Stimulated activated CD4-positive, alpha-beta T cell treated with anti-CD3 and anti-CD28 coated beads, Interleukin-2, amount 100 ng/mL, for 4 hours (primary cell): ENCODE data around the gene IGLL1.
"Not testable (repeated sequence)": the region's sequence is repeated elsewhere in the genome, so short reads cannot be mapped to it uniquely, and the experiment has no call there.

Experiments used
- DNase-seq: peaks from one replicate; pipeline ENCODE4 v3.0.0-alpha.2; 2020; ENCODE audit warnings: low read depth

IGLL1 gene

GRCh38 chr22:23562186-23562585, 17.9 kb downstream of the IGLL1 start:
- DNase-seq = no peak

GRCh38 chr22:23561025-23561510, 19.0 kb downstream of the IGLL1 start:
- DNase-seq = not testable (repeated sequence)

DNA sequence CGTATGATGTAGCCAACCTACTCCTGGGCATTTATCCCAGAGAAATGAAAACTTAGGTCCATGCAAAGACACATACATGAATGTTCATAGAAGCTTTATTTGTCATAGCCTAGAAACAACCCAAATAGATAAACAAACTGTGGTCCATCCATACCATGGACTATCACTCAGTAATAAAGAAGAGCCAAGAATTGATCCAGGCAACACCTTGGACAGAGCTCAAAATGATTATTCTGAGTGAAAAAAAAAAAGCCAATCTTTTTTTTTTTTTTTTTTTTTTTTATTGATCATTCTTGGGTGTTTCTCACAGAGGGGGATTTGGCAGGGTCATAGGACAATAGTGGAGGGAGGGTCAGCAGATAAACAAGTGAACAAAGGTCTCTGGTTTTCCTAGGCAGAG, 19.9 kb downstream of the IGLL1 start:
- not testable (repeated sequence) for DNase-seq

GRCh38 chr22:23557467-23557866, 22.6 kb downstream of the IGLL1 start:
- no peak for DNase-seq

DNA sequence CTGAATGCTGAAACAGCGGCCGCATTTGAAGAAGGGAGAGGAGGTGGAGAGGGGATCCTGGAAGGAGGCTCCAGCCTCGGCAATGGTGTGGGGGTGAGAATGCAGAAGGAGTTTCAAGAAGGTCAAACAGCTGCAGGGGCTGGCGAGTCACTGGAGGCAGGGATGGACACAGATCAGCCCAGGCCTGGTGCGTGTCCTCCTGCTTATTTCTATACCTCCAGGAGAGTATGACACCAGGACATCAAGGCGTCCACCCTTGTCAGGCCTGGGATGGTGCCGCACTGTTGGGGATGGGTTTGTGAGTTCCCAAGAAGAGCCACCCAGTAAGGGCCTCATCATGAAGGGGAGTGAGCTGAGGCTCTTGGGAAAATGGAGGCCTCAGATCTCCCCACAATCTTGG, 23.1 kb downstream of the IGLL1 start:
- DNase-seq = no peak

DNA sequence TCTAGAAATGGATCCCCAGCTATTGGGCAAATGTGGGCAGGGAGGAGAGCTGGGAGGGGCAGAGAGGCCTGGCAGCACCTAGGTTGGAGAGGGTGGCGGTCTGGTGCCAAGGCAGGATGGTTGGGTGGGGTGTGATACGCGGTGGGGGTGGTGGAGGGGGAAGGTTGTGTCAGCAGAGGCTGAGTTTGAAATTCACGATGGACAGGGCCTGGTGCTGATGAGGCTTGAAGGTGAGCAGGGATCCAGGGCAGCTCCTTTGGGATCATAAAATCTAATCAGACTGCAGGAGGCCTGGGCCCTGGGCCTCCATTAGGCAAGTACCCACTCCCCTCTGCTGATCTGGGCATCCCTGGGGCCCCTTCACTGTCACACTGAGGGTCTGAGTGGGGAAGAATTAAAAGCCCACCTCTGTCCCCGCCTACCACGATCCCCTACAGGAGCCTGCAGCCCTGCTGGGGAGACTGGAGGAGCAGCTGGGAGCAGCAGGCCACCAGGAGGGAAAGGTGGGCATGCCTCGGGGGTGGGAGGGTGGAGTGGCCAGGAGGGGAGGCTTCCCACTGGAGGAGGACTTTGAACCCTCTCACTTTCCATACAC, 24.0 kb downstream of the IGLL1 start:
- no peak for DNase-seq

- no peak for DNase-seq
These were observed 25.0 kb downstream of the IGLL1 start for GRCh38 chr22:23555118-23555517.

GRCh38 chr22:23553924-23554870, 25.9 kb downstream of the IGLL1 start:
- no peak for DNase-seq

- no peak for DNase-seq
These were observed 26.7 kb downstream of the IGLL1 start for GRCh38 chr22:23553438-23553837.

DNA sequence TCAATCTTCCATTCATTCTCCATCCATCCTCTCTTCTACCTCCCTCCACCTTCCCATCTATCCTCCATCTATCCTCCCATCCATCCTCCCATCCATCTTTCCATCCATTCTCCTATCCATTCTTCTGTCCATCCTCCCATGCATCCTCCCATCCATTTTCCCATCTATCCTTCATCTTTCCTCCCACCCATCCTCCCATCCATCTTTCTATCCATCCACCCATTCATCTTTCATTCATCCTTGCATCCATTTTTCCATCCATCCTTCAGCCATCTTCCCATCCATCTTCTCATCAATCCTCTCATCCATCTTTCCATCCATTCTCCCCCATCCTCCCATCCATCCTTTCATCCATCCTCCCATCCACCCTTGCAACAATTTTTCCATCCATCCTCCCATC, 27.5 kb downstream of the IGLL1 start:
- DNase-seq = no peak

DNA sequence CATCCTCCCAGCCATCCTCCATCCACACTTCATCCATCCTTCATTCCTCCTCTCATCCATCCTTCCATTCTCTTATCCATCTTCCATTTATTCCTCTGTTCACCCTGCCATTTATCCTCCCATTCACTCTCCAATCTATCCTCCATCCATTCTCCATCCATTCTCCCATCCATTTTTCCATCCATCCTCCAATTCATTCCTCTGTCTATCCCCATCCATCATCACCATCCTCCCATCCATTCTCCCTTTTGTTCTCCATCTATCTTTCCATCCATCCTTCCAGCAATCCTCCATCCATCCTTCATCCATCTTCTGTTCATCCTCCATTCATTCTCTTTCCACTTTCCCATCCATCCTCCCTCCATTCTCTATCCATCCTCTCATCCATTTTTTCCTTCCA, 28.7 kb downstream of the IGLL1 start:
- no peak for DNase-seq

DNA sequence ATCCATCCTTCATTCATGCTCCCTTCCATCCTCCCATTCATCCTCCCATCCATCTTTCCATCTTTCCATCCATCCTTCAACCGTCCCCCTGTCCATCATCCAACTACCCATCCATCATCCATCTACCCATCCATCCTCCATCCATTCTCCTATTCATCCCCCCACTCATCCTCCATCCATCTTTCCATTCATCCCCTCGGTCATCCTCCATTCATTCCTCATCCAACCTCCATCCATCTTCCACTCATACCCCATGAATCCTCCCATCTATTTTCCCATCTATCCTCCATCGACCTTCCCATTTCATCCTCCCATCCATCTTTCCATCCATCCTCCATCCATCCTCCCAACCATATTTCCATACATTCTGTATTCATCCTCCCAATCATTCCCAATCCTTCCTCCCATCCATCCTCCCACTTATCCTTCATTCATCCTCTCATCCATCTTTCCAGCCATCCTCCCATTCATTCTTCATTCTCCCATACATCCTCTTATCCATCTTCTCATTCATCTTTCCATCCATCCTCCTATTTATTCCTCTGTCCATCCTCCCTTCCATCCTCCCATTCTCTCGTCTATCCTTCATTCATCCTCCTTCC, 29.9 kb downstream of the IGLL1 start:
- DNase-seq = no peak

GRCh38 chr22:23549198-23549595, 30.9 kb downstream of the IGLL1 start:
- DNase-seq = no peak

DNA sequence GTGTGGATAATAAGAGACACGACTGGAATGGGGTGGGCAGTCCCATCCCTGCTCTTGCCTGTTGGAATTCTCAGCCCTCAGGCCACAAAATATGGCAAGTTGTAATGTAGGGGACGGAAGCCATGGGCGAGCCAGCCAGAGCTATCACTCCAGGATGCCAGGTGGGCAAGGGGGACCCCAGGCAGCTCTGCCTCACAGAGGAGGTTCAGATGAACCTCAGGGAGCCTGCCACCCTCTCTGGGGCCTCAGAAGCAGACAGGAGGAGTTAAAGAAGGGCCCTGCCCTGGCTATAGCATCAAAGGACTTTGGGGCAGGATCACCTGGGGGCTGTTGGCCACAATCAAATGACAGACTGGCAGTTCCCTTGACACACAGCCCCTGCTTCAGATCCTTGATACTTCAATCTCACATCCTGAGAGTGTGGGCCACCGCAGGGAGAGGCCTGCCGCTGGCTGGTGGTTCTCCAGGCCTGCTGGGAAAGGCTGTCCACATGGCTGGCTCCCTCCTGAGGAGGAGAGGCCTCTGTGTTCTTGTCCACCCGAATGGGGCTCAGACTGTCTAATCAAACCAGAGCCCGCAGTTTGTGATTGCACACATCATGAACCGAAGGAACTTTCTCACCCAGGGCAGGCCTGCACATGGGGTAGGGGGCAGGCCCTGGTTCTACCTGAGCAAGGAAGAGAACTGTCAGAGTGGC, 31.4 kb downstream of the IGLL1 start:
- DNase-seq = no peak

DNA sequence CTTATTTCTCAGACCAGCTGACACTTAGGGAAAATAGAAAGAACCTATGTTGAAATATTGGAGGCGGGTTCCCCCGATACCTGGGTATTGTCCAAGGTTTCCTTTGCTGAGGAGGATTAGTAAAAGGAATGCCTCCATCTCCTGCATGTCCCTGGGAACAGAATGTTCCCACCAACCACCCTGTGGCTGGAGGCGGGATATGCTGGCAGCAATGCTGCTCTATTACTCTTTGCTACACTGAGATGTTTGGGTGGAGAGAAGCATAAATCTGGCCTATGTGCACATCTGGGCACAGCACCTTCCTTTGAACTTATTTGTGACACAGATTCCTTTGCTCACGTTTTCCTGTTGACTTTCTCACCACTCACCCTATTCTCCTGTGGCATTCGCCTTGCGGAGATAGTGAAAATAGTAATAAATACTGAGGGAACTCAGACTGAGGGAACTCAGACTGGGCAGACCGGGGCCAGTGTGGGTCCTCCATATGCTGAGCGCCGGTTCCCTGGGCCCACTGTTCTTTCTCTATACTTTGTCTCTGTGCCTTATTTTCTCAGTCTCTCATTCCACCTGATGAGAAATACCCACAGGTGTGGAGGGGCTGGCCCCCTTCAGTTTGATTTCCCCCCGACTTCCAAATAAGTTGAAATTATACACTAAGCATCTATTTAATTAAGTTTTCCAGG, 32.1 kb downstream of the IGLL1 start:
- no peak for DNase-seq

DNA sequence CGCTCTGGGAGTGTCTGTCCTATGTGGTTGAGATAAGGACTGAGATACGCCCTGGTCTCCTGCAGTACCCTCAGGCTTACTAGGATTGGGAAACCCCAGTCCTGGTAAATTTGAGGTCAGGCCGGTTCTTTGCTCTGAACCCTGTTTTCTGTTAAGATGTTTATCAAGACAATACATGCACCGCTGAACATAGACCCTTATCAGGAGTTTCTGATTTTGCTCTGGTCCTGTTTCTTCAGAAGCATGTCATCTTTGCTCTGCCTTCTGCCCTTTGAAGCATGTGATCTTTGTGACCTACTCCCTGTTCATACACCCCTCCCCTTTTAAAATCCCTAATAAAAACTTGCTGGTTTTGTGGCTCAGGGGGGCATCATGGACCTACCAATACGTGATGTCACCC, 32.7 kb downstream of the IGLL1 start:
- DNase-seq = not testable (repeated sequence)

DNA sequence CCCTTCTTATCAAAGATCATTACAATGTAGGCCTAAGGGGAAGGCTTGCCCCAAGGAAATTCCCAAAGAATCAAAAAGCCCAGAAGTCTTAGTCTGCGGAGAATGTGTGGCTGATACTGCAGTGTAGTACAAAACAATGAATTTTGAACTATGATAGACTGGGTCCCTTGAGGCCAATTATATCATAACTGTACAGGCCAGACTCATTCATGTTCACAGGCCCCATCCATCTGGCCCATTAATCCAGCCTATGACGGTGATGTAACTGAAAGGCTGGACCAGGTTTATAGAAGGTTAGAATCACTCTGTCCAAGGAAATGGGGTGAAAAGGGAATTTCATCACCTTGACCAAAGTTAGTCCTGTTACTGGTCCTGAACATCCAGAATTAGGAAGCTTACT, 35.2 kb downstream of the IGLL1 start:
- DNase-seq = no peak

DNA sequence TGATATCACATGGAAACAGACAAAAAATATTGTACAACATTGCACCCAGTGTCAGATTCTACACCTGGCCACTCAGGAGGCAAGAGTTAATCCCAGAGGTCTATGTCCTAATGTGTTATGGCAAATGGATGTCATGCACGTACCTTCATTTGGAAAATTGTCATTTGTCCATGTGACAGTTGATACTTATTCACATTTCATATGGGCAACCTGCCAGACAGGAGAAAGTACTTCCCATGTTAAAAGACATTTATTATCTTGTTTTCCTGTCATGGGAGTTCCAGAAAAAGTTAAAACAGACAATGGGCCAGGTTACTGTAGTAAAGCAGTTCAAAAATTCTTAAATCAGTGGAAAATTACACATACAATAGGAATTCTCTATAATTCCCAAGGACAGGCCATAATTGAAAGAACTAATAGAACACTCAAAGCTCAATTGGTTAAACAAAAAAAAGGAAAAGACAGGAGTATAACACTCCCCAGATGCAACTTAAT, 36.5 kb downstream of the IGLL1 start:
- DNase-seq = not testable (repeated sequence)

DNA sequence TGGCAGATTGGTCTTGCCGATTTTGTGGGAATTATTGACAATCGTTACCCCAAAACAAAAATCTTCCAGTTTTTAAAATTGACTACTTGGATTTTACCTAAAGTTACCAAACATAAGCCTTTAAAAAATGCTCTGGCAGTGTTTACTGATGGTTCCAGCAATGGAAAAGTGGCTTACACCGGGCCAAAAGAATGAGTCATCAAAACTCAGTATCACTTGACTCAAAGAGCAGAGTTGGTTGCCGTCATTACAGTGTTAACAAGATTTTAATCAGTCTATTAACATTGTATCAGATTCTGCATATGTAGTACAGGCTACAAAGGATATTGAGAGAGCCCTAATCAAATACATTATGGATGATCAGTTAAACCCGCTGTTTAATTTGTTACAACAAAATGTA, 37.2 kb downstream of the IGLL1 start:
- DNase-seq = no peak

DNA sequence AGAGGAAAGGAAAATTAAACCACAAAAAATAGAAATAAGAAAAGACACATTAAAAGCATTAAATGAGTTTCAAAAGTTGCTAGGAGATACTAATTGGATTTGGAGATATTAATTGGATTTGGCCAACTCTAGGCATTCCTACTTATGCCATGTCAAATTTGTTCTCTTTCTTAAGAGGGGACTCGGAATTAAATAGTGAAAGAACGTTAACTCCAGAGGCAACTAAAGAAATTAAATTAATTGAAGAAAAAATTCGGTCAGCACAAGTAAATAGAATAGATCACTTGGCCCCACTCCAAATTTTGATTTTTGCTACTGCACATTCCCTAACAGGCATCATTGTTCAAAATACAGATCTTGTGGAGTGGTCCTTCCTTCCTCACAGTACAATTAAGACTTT, 37.7 kb downstream of the IGLL1 start:
- DNase-seq = not testable (repeated sequence)

GRCh38 chr22:23541849-23542281, 38.2 kb downstream of the IGLL1 start:
- DNase-seq = not testable (repeated sequence)
